Fibroblast of skin of scalp (primary cell): ENCODE measurements around the gene CYB5R3.

ENCODE experiments used
- DNase-seq: peaks from one replicate; pipeline ENCODE4 v3.0.0-alpha.2; 2013

CYB5R3 gene

GRCh38 chr22:42645341-42645937, 3.8 kb downstream of the CYB5R3 start:
- DNase-seq: no peak

GRCh38 chr22:42644422-42645340, 4.5 kb downstream of the CYB5R3 start:
- peak; percentile 58 for DNase-seq

- DNase-seq: no peak
Observed at GRCh38 chr22:42643634-42644421, 5.4 kb downstream of the CYB5R3 start.

- no peak for DNase-seq
Observed at GRCh38 chr22:42642806-42643633, 6.2 kb downstream of the CYB5R3 start.

GRCh38 chr22:42641801-42642413, 7.3 kb downstream of the CYB5R3 start:
- no peak for DNase-seq

GRCh38 chr22:42639541-42640241, 9.5 kb downstream of the CYB5R3 start:
- DNase-seq: no peak

GRCh38 chr22:42637555-42637954, 11.6 kb downstream of the CYB5R3 start:
- DNase-seq: no peak

- DNase-seq: no peak
Observed at GRCh38 chr22:42636506-42636905, 12.7 kb downstream of the CYB5R3 start.

DNA sequence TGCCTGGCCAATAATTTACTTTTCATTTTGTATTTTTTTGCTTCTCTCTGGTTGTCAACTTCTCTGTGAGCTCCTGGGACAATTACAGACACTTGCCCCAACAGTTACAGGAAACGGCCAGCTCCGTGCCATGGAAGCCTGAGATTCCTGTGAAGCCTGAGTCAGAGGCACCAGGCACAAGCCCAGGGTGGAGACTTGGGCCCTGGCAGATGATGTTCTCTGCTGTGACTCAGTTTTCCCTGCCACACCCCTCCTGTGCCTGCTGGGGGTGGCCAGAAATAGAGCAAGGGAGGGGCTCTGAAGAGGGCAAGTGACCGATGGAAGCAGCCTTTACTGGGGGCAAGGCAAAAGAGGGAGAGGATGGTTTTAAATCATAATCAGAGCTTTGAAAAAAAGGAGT, 13.7 kb downstream of the CYB5R3 start:
- DNase-seq: peak; percentile 94

- DNase-seq: no peak
Observed at GRCh38 chr22:42633013-42633412, 16.2 kb downstream of the CYB5R3 start.

GRCh38 chr22:42632096-42632495, 17.1 kb downstream of the CYB5R3 start:
- peak; percentile 33 for DNase-seq

DNA sequence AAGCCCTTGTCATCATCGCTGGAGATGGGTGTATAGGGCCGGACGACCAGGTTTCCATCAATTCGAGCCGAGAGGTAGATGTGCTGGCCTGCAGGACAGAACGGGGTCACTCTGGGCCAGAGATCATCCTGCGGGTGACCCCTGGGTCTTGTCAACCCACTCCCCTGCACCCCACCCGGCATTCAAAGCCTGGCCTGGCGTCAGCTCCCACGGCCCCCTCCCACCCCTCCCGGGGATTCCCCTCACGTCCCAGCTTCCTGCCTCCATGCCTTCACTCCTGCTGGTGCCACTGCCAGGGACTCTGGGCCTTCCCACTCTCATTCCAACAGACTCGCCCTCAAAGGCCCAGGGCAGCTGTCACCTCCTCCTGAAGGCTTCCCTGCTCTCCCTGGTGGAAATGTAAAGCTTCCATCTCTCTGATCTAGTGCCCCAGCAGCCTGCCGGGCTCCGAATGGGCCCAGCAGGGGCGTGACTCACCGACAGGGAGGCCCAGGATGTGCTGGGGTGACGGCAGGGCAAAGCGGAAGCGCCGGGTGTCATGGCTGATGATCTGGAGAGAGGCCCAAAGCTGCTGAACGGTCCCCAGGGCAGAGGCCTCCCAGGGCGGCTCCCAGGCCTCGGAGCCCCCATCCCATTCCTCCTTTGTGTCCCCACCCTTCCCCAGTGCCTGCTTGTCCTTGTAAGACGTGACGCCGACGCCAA, 18.1 kb downstream of the CYB5R3 start:
- DNase-seq: no peak

DNA sequence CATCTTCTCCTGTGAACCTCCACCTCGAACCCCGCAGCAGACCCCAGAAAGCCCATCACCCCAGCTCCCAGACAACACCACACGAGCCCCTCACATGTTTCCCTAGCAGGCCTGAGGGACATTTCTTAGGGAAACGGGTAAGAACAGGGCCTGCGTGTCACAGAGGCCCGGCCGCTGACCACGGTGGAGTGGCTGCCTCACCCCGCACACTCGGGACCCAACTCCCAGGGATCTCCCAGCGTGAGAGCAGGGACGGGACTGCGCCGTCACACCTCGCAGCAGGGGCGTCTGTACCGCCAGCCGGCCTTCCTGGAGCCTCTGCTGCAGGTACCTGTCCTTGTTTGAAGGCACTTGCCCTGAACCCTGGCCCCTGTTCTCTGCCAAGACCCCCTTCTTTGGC, 19.0 kb downstream of the CYB5R3 start:
- no peak for DNase-seq

DNA sequence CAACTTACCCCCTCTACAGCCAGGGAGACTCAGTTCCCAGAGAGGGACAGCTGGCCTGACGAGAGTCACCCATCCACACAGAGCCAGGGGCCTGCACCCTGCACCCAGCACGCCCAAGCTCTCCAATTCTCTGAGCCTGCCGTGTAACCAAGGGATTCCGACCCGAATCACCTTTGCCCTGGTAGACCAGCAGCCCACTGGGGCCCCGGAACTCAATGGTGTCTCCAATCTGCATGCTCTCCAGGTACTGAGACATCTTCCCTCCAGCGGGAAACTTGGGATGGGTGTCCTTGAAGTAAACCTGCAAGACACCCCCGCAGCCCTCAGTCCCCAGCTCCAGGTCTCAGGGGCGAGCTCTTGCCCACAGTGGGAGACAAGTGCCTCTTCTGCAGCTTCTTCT, 21.2 kb downstream of the CYB5R3 start:
- no peak for DNase-seq

DNA sequence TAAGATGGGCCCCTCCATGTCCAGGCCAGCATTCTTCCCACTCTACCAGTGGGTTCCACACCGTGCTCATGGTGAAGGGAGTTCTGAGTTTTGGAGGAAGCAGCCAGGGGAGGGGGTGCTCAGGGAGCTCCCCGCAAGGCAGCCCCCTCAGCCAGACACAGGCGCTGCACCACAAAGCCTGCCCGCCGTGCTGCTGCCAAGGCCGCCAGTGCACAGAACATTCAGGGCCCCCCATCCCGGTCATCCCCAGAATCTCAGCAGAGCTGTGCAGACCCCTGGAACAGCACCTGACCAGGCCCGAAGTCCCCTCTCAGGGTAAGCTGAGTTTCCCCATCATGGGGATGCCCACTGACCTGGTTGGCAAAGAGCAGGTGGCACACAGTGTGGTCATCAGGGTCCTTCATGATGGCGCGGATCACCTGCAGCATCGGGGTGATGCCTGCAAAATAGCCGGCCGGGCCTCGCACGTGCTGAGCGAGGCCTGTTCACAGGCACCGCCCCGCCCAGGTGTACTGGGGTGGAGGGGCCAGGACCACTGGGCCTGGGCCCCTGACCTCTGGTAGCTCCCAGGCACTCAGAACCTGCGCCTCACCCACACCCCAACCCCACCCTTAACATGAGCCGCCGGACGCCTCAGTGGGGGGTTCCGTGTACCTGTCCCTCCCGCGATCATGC, 22.1 kb downstream of the CYB5R3 start:
- no peak for DNase-seq

GRCh38 chr22:42626431-42626830, 22.8 kb downstream of the CYB5R3 start:
- no peak for DNase-seq

- no peak for DNase-seq
Observed at GRCh38 chr22:42625416-42625815, 23.8 kb downstream of the CYB5R3 start.

DNA sequence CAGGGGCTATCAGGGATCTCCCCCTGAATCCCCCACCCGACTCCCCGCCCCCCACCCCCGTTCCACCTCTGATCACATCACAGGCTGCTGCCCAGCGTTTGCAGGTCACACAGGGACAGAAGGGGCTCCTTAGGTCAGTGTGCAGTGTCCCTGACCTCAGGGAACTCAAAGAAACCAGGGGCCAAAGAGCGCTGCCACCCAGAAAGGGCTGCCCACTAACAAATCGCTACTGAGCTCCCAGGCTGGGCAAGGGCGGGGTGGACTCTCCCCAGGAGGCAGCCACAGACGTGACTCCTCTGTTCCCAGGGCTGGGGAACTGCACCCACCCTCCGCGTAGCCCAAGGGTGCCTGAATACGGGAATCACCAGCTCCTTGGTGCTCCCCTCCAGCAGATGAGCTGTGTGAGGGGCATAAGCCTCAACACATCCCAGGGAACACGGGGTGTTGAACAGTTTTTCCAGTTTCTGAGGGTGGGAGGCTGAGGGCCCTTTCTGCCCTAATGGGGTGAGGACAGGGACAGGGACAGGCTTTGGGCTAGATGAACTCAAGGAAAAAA, 24.6 kb downstream of the CYB5R3 start:
- DNase-seq: no peak

DNA sequence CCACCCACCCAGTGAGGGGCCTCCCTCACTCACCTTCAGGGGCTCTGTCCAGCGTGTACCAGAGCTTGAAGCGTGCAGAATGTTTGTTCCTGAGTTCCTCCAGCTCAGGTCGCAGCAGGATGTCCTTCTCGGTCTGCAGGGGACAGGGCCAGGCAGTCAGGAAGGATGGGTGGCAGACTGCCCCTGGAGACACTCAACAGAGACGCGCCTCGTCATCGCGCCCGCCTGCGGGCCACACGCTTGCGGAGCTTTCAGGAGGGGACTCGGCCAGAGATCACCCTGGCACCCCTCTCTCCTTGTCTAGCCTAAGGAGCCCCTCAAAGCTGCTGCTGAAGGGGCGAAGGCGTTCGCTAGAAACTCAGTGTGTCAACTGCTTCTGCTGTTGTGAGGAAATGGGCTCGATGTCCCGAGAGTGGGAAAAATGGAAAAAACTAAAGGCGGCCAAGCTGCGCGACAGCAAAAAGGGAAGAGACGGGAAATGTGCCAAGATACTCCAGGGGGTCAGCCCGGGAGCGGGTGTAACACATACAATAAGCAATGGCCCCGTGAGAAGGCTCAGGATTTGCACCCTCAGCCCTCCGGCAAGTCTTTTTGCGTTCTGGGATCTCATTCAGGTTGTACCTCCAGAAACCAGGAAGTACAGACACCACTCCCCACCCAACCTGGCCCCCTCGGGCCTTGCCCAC, 25.3 kb downstream of the CYB5R3 start:
- no peak for DNase-seq
